DMS53 treated with DMSO at 0.1 percent for 48 hours (cell line): ENCODE results near the gene GK.
A peak's percentile ranks its signal among the peaks of the same experiment; 100 is the strongest.
"Not testable (repeated sequence)": the region's sequence is repeated elsewhere in the genome, so short reads cannot be mapped to it uniquely, and the experiment has no call there.

Experiments
- DNase-seq: peaks from one replicate; lab custom pipeline; 2025; ENCODE audit not compliant: unreplicated experiment; lab: John Stamatoyannopoulos, UW

GK gene

DNA sequence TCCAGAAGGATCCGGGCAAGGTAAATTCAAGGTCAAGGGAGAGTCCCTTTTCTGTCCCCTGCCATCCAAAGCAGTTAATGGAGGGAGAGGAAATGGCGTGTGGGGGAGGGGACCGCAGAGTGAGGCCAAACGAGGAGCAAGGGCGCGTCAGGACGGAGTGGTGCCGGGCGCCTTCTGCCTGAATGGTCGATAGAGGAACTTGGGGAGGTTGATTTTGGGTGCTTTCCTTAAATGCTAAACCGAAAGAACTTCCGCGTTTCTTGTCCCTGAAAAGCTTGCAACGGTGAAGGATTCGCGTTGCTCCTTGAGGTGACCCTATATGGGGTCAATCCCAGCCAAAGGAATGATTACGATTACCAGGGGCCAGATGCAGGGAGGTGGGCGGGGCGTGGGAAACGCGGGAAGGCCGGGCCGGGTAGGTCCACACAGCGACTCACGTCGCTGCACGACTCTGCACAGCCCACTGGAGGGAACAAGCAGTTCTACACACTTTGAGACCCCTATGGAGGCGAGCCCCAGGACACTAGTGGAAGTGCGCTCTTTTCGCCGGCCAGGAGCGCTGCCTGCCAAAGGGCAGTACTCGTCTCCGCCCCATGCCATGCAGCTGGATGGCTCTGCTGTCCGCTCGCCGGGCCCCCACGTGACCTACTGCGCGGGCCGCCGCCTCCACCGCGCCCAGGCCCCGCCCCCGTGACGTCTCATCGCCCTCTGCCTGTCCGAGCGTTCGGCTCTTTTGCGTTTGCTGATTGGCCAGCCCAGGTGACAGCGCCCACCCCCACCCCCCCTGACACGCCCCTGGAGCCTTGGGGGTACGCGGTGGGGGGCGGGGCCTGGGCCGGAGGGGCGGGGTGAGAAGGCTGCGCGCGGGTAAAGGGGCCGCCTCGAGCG lies 452 bp upstream of the GK start:
- DNase-seq, result peak; percentile 80

DNA sequence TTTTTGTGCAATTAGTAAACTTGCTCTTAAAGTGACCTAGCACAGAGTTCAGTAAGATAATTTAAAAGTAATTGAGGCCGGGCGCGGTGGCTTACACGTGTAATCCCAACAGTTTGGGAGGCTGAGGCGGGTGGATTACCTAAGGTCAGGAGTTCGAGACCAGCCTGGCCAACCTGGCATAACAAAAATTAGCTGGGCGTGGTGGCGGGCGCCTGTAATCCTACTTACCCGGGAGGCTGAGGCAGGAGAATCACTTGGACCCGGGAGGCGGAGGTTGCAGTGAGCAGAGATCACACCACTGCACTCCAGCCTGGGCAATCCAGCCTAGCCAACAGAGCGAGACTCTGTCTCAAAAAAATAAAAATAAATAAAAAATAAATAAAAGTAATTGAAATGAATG lies 1.2 kb downstream of the GK start:
- not testable (repeated sequence) for DNase-seq

DNA sequence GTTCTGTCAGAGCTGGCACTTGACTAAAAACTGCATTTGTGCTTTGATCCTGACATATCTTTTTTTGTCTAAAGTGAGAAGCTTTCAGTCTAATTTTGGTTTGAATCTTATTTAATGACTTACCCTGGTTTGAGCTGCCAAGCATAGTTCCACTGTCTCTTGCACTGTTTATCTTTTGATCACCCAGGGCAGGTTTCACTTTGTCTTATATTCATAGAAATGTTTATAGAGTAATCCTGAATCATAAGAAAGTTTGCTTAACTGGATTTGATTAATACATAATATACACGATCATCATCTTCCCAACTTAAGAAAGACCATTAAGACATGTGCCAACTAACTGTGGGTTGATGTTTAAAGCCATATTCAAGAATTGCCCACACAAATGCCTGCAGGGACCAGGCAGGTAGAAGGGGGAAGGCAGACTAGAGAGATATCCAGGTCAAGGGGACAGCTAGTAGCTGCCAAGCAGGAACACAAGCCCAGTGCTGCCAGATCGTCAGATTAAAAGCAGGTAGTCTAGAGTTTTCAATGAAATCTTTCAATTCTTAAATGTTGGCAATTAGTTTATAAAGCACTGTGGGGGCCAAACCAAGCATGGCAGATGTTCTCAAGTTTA lies 1.9 kb downstream of the GK start:
- no peak for DNase-seq

DNA sequence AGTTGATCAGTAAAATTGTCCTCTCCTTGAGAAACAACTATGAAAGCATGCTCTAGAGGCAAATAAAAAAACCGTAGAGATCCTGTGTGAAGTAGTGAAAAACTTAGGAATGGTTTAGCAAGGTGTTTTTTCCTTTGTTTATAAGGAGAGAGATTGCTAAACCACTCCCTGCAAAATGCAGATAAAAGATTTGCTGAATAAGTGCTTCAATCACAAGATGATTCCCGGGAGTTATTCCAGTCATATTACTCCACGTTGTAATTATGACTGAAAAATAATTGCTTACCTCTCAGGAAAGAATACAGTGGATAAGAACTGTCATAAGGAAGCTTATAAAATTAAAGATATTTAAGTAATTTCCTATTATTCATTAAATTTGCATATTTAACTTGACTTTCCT lies 2.8 kb downstream of the GK start:
- DNase-seq, result no peak

DNA sequence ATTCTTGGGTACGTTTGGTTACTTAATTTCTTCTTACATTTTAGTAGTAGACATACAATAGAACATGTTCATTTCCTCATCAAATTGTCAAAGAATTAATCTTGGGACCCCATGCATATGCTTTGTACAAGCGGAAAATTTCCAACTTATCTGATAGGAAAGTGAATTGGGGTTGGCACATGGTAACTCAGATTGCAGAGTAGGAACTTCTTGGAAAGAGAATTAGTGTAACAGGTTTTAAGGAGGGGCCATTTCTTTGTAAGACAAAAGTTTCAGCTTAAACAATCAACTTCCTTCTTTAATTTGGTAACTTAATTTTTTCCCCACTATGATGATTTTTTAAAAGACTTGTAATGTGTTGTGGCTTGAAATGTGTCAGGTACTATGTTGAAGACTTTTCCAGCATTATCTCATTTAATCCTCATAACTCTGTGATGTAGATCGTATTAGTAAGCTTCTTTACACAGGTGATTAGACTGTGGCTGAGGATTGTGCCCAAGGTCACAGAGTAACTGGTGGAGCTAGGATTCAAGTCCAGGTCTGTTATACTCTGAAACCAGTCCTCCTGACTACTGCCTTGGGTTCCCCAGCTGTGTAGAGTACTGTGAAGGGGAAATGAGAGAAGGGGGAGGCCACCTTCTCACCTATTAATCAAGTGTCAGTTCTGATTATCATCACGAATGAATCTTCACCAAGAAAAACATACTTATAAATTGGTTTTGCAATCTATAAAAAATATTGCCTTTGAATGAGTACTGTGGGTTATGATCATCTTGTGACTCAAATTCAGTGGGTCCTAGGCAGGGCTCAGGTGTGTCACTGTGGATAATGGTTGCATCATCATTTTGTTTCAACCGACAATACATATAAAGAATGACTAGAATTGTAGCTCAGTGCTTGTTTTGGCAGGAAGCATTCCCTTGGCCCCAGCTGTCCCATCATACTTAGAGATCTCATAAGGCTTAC lies 4.3 kb downstream of the GK start:
- DNase-seq, result no peak

DNA sequence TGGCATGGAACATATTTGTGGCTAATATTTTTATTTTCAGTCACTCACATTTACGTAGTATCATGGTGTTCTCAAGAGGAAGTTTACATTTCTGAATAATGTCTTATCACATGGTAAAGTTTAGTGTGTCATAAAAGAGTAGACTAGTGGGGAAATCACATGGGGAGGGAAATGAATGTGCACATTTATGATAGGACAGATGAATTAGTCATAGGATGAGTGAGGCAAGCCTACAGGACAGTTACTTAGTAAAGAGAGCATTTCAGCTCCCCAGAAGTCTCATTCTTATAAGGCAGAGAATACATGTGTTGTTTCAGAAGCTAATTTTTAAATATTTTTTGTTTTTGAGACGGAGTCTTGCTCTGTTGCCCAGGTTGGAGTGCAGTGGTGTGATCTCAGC lies 6.2 kb downstream of the GK start:
- no peak for DNase-seq

DNA sequence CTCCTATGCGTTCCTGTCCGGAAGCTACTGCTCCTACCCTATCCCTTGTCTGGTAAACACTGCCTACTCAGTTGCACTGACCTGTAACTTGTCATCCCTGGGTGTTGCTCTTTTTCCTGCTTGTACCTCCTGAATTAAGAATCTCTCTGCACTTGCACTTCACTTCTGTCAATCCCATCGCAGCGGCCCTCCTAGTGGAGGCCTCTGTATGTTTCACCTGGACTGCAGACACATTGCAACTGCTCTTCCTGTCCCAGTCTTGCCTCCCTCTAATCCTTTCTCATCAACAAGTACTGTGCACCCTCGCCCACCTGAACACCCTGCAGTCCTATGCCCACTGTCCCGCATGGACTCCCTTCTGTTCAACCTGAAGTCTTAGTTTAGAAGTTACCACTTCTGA lies 8.0 kb downstream of the GK start:
- no peak for DNase-seq

DNA sequence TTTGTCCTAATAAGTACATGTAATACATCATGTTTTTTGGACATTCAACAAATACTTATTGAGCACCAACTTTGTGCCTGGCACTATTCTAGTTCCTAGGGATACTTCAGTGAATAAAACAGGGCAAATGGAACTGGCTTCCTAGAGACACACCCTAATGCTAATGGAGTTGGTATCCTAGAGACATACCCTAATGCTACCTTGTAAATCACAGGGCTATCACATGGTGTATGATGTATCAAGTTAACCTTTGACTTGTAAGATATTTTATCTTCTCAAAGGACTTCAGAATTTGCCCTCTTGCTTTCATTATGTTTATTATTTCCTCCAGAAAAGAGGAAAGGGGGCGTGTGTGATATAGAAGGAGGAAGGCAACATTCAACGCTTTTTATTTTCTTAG lies 10.1 kb downstream of the GK start:
- no peak for DNase-seq

DNA sequence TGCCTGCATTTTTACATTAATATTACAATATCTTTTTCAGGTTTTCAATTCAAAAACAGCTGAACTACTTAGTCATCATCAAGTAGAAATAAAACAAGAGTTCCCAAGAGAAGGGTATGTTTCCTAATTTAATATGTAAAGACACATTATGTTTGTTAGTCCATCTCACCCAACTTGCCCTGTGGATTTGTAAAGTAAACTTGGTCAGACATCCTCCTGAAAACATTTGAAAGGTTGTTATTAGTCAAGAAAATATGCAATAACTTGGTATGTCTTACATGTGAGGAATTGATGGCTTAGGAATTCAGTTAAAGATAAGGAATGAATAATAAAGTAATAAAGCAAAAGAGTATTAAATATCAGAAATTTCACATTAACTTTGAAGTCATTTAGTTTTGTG lies 12.2 kb downstream of the GK start:
- DNase-seq, result no peak

DNA sequence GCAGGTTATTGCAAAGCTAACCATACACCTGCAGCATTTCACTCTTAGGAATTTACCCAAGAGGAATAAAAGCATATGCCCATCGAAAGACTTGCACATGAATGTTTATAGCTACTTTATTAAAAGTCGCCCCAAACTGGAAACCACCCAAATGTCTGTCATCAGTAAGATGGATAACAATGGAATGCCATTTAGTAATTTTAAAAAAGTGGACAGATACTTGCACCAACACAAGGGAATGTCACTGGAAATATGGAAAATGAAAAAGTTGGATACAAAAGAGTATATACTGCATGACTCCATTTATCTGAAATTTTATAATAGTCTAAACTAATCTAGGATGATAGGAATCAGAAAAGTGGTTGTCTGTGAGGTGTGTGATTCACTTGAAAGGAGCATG lies 12.9 kb downstream of the GK start:
- no peak for DNase-seq

DNA sequence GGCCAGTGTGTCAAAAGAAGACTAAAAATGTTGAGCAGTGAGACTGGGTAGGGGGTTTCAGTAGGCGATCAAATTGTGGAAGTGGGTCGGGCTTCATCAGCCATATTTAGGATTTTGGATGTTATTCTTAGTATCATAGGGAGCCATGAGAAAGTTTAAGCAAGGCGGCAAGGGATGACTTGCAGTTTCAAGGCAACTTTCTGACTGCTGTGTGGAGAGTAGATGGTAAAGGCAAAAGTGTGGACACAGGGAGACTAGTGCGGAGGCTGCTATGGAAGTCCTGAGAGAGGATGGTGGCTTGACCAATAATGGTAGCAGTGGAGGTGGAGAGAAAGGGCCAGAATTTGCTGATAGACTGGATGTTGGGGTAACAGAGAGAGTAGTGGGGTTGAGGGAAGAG lies 15.4 kb downstream of the GK start:
- no peak for DNase-seq

DNA sequence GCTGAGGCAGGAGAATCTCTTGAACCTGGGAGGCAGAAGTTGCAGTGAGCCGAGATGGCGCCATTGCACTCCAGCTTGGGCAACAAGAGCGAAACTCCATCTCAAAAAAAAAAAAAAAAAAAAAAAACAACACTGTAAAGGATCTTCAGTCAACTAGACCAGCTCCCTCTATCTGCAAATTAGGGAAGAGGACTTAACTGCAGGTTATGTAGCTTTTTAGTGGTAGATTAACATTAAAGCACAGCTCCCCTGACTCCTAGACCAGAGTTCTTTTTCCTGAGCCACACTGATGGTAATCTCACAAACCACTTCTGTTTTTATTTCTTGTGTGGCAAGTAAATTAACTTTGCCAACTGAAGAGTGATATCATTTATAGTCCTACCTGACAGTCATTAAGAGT lies 18.0 kb downstream of the GK start:
- DNase-seq, result not testable (repeated sequence)

DNA sequence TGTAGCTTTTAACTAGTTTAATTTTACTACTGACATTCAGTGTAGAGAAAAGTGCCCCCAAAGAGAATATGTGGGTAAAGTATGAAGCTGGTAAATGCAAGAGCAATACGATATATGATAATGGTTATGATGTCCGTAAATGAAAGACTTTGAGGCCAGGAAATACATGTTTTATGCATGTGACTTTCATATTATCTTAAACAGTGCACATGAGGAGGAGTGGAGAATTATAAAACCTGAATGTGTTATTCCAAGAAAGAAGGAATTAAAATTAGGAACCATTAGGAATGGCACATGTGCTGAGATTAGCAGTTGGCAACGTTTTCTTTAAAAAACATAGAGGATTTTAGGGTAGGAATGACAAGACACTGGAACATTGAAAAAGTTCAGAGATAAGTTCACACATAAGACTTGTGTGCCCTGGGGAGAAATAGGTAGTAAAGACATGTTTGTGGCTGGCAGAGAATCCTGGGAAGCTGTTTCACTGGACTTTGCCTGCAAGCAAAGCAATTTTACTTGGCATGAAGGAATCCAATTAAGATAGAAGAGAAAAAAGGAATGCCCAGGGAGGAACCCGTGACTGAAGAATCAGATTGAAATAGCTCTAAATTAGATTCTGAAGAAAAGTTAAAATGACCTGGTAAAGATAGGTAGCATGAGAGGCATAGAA lies 20.0 kb downstream of the GK start:
- no peak for DNase-seq

DNA sequence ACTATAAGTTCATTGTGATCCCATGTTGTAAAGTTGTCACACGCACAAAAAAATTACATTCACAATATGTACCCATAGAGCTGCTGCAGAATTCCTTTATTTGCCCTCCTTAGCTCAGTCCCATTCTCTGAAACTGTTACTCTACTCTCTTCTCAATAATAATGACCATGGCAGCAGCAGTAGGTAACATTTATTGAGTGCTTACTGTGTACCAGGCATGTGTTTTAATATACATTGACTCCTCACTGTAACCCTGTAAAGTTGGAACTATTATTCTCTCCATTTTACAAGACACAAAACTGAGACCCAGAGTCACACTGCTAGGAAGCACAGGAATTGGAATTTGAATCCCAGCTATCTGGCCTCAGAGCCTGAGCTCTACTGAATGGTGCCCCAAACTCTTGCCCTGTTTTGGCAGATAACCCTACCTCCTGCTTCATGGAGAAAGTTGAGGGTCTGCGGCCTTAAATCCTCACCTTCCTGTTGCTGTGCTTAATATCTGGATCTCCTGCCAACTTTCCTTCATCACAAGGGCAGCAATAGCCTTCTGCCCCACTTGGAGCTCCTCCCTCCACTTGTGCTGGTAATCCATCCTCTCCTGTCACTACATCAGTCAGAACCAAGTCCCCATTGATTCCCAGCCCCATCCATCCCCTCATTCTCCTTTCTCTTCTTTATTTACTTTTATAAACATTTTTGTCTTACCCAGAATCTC lies 20.8 kb downstream of the GK start:
- no peak for DNase-seq

DNA sequence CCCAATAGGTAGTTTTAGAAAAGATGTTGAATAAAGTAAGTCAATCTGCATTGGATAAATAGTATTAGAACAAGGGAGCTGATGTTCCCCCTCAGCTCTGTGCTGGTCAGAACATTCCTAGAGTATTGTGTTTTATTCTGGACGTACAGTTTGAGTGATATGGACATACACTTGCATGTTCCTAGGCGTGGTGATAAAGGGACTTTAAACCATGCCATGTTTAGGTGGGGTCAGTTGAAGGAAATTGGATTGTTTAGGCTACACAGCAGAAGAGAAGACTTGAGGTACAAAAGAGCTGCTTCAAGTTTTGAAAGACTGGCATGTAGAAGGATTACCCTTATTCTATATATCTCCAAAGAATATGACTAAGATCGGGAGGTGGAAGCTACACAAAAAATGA lies 21.6 kb downstream of the GK start:
- DNase-seq, result no peak

DNA sequence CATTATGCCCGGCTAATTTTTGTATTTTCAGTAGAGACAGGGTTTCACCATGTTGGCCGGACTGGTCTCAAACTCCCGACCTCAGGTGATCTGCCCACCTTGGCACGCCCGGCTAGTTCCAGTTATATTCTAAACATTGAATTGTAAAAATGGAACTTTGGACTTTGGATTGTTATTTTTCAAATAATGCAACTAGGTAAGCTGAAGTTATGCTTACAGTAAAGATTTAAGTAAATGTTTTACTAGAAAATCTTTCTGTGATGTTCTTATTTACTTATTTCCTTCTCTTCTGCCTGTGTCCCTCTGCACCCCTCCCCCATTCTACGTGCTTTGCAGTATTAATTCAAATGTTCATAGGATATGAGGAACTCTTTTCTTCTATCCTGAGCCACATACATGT lies 26.1 kb downstream of the GK start:
- DNase-seq, result no peak

DNA sequence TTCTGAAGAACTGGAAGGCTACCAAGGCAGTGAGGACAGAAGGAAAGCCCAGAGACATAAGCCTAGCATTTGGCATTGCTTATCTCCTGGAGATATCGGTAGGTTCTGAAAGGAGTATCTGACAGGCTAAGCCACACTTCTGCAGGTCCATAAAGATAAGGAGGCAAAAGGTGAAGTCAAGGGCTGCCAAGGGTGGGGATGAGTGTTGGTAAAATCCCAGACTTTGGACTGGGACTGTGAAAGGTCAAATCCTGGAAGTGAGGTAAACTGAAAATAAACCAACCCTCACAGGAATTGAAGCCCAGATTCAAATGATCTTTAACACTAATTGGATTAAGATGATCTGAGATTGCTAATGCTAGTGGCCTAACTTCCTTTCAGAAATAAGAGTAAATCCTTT lies 27.4 kb downstream of the GK start:
- DNase-seq, result no peak

DNA sequence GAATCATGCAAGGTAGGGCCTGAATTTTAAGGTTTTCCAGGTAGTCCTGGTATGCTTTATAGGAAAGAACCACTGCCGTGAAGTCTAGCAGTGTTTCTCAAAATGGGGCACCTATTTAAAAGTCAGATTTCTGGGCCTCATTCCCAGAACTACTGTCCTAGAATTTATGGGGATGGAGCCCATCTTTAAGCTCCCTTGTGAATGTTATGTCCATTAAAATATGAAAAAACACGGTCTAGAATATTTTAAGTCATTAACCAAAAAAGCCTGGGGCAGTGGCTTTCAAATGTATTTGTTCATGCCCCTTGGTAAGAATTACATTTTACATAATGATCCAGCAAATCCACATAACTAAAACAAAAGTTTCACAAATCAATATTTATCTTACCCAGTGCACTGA lies 35.4 kb downstream of the GK start:
- no peak for DNase-seq

DNA sequence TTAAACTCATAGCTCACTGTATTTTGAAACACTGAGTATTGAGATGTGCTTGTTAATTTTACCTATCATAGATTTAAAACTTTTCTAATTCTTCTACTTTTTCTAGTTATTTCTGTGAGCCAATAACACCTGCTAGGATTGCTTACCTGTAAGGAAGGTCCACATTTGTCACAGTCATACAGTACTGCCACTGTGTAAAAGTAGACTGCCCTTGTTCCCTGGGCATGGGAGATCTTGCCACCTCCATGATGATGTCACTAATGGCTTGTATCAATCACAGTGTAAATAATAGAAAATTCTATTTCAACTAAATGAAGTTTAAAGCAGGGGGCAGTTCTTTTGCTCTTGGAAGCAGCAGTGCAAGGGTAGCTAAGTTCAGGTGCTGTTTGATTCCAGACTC lies 35.9 kb downstream of the GK start:
- DNase-seq, result no peak

DNA sequence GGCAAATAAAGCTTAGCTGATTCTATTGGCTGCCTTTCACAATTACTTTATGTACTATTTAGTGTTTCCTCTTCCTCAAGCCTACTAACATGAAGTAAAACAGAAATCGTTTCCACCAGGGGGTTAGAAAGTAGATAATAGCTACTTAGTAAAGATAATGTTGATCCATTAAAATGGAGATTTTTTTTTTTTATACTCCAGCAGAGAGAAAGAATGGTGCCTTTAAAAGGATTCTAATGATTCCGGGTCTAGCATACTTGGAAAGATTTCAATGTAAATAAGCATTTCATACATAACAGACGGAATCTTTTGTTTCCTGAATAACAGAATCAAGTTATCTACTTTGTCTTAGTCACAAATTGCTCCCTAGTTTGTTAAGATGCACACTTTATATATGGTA lies 37.1 kb downstream of the GK start:
- no peak for DNase-seq
